ENCODE measurements around the gene TEX48.

Gene TEX48

DNA sequence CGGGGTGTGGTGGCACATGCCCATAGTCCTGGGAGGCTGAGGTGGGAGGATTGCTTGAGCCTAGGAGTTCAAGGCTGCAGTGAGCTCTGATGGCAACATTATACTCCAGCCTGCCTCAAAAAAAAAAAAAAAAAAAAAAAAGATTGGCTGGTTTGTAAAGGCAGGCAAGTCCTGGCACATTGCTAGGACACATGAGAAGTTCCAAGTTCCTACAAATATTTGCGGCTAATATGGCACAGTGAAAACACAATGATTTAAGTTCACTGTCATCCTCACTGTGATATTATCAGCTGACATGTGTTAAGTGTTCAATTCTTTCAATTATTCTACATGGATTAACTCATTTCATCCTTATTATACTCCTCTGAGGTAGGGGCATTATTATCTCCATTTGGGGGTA, 50.8 kb downstream of the TEX48 start:
- TF ChIP-seq TAF1 (IDR thresholded peaks at IDR 0.05; ENCODE audit: borderline replicate concordance, insufficient read depth, low read length), result no peak
- TF ChIP-seq SIN3A (IDR thresholded peaks at IDR 0.05; ENCODE audit: borderline replicate concordance, insufficient read depth, low read length), result no peak
- TF ChIP-seq, protein P1, sequence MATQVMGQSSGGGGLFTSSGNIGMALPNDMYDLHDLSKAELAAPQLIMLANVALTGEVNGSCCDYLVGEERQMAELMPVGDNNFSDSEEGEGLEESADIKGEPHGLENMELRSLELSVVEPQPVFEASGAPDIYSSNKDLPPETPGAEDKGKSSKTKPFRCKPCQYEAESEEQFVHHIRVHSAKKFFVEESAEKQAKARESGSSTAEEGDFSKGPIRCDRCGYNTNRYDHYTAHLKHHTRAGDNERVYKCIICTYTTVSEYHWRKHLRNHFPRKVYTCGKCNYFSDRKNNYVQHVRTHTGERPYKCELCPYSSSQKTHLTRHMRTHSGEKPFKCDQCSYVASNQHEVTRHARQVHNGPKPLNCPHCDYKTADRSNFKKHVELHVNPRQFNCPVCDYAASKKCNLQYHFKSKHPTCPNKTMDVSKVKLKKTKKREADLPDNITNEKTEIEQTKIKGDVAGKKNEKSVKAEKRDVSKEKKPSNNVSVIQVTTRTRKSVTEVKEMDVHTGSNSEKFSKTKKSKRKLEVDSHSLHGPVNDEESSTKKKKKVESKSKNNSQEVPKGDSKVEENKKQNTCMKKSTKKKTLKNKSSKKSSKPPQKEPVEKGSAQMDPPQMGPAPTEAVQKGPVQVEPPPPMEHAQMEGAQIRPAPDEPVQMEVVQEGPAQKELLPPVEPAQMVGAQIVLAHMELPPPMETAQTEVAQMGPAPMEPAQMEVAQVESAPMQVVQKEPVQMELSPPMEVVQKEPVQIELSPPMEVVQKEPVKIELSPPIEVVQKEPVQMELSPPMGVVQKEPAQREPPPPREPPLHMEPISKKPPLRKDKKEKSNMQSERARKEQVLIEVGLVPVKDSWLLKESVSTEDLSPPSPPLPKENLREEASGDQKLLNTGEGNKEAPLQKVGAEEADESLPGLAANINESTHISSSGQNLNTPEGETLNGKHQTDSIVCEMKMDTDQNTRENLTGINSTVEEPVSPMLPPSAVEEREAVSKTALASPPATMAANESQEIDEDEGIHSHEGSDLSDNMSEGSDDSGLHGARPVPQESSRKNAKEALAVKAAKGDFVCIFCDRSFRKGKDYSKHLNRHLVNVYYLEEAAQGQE (IDR thresholded peaks at IDR 0.05; ENCODE audit: insufficient read depth in 1 of 2, low read depth in 2 of 2, low read length in 2 of 2), result no peak
- no peak for TF ChIP-seq POLR2AphosphoS5 (IDR thresholded peaks at IDR 0.05; ENCODE audit: low read depth, low read length)
- TF ChIP-seq FOXP2 (optimal IDR thresholded peaks at IDR 0.05; ENCODE audit: borderline replicate concordance, extremely low read depth, extremely low read length, insufficient read depth), result no peak

DNA sequence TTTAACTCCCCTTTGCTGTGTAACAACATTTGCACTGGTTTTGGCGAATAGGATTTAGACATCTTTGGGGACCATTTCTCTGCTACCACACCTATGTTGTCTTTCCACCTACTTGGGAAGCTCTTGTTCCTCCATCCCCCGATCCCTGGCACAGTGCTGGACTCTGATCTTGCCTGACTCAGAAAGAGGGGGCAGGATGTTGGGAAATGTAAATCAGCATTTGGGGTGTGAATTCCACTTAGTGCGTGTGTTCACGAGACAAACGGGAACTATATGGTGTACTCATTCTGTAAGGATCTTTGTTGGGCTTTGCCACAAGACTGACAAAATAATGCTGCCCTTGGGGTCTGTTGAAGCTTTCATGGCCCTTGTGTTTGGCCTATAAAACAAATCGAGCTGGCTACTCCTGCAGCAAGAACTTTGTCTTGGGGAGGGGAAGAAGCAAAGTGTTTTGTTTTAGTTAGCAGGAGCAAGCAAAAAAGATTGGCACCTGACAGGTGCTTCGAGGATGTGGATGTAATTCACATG, 52.4 kb downstream of the TEX48 start:
- TF ChIP-seq FOXP2 (optimal IDR thresholded peaks at IDR 0.05; ENCODE audit: borderline replicate concordance, extremely low read depth, extremely low read length, insufficient read depth), result no peak
- TF ChIP-seq, protein P1 (IDR thresholded peaks at IDR 0.05; ENCODE audit: insufficient read depth in 1 of 2, low read depth in 2 of 2, low read length in 2 of 2), result no peak
- no peak for TF ChIP-seq SIN3A (IDR thresholded peaks at IDR 0.05; ENCODE audit: borderline replicate concordance, insufficient read depth, low read length)
- TF ChIP-seq TAF1 (IDR thresholded peaks at IDR 0.05; ENCODE audit: borderline replicate concordance, insufficient read depth, low read length), result no peak
- no peak for TF ChIP-seq POLR2AphosphoS5 (IDR thresholded peaks at IDR 0.05; ENCODE audit: low read depth, low read length)

DNA sequence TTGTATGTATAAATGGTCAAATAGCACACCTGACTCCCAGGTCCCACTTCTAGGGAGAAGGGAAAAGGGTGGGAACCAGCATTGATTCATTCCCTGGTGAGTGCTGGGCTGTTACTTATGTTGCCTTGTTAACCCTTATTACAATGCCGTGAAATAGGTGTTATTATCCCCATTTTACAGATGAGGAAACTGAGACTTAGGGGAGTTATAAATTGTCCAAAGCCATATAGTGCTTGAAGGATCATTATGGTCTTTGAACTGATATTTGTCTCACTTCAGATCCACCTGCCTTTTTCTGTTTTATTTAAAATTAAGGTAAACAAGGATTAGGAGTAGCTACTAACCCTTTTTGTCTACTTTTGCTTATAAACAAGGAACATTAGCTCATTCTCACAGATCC, 54.4 kb downstream of the TEX48 start:
- TF ChIP-seq FOXP2 (optimal IDR thresholded peaks at IDR 0.05; ENCODE audit: borderline replicate concordance, extremely low read depth, extremely low read length, insufficient read depth) (no peak), SIN3A (IDR thresholded peaks at IDR 0.05; ENCODE audit: borderline replicate concordance, insufficient read depth, low read length) (no peak), POLR2AphosphoS5 (IDR thresholded peaks at IDR 0.05; ENCODE audit: low read depth, low read length) (no peak), TAF1 (IDR thresholded peaks at IDR 0.05; ENCODE audit: borderline replicate concordance, insufficient read depth, low read length) (no peak)
- TF ChIP-seq, protein P1 (IDR thresholded peaks at IDR 0.05; ENCODE audit: insufficient read depth in 1 of 2, low read depth in 2 of 2, low read length in 2 of 2), result no peak

DNA sequence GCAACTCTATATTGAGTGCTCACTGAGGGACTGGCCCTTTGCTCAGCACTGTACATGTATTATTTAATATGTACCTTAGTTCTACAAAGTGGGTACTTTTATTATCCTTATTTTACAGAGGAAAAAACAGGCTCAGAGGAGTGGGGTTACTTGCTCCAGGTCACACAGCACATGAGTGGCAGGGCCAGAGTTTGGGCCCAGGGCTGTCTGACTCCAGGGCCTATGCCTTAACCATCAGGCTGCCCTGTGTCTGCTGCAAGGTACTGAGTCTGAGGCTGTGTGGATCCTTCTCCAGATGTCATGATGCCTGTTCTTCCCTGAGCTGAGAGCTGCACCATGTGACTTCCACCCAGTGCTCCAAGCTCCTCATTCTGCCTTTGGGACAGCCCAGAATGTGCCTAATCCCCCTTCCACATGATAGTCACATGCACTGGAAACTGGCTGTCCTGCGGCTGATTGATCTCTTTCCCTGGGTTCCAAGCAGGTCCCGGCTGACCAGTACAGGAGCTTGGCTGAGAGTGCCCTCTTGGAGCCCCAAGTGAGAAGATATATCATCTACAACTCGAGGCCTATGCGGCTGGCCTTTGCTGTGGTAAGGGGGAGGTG, 55.5 kb downstream of the TEX48 start:
- TF ChIP-seq FOXP2 (optimal IDR thresholded peaks at IDR 0.05; ENCODE audit: borderline replicate concordance, extremely low read depth, extremely low read length, insufficient read depth) (no peak), SIN3A (IDR thresholded peaks at IDR 0.05; ENCODE audit: borderline replicate concordance, insufficient read depth, low read length) (no peak), POLR2AphosphoS5 (IDR thresholded peaks at IDR 0.05; ENCODE audit: low read depth, low read length) (no peak)
- TF ChIP-seq, protein P1 (IDR thresholded peaks at IDR 0.05; ENCODE audit: insufficient read depth in 1 of 2, low read depth in 2 of 2, low read length in 2 of 2), result no peak

Measured in PFSK-1 (cell line).